ENCODE results near the gene VAV2.

VAV2 gene

GRCh38 chr9:133870598-133871595 is 121.2 kb downstream of the VAV2 start:
- no peak for DNase-seq

- DNase-seq, result no peak
These were observed 122.3 kb downstream of the VAV2 start for GRCh38 chr9:133869674-133870405.

GRCh38 chr9:133868203-133868602 is 123.9 kb downstream of the VAV2 start:
- no peak for DNase-seq

GRCh38 chr9:133866946-133867345 is 125.2 kb downstream of the VAV2 start:
- DNase-seq, result no peak

- no peak for DNase-seq
These were observed 128.1 kb downstream of the VAV2 start for GRCh38 chr9:133864011-133864410.

- DNase-seq, result no peak
These were observed 128.9 kb downstream of the VAV2 start for GRCh38 chr9:133863257-133863592.

- DNase-seq, result no peak
These were observed 129.4 kb downstream of the VAV2 start for GRCh38 chr9:133862585-133863256.

GRCh38 chr9:133861692-133862091 is 130.4 kb downstream of the VAV2 start:
- DNase-seq, result no peak

GRCh38 chr9:133861086-133861485 is 131.0 kb downstream of the VAV2 start:
- no peak for DNase-seq

- no peak for DNase-seq
These were observed 133.4 kb downstream of the VAV2 start for GRCh38 chr9:133858771-133859170.

GRCh38 chr9:133857639-133858038 is 134.5 kb downstream of the VAV2 start:
- DNase-seq, result no peak

GRCh38 chr9:133856798-133857197 is 135.3 kb downstream of the VAV2 start:
- no peak for DNase-seq

GRCh38 chr9:133855802-133856521 is 136.2 kb downstream of the VAV2 start:
- no peak for DNase-seq

- DNase-seq, result no peak
These were observed 136.8 kb downstream of the VAV2 start for GRCh38 chr9:133855371-133855770.

- DNase-seq, result no peak
These were observed 137.4 kb downstream of the VAV2 start for GRCh38 chr9:133854765-133855164.

GRCh38 chr9:133854048-133854447 is 138.1 kb downstream of the VAV2 start:
- no peak for DNase-seq

GRCh38 chr9:133853331-133853730 is 138.8 kb downstream of the VAV2 start:
- no peak for DNase-seq

- DNase-seq, result no peak
These were observed 139.7 kb downstream of the VAV2 start for GRCh38 chr9:133852431-133852830.

GRCh38 chr9:133851693-133852092 is 140.4 kb downstream of the VAV2 start:
- DNase-seq, result no peak

- no peak for DNase-seq
These were observed 141.2 kb downstream of the VAV2 start for GRCh38 chr9:133850937-133851336.

- no peak for DNase-seq
These were observed 142.0 kb downstream of the VAV2 start for GRCh38 chr9:133850161-133850560.

- no peak for DNase-seq
These were observed 142.9 kb downstream of the VAV2 start for GRCh38 chr9:133849110-133849670.
